GM12873 (cell line): ENCODE results near the gene FBXW4.

ENCODE experiments used
- TF ChIP-seq, protein P1 (sequence below): IDR thresholded peaks from 2 replicates; pipeline ENCODE4 v1.5.1; 2012; ENCODE audit warnings: low read depth, mild to moderate bottlenecking, moderate library complexity, low read length, control low read depth; ENCODE audit not compliant: insufficient read depth; ENCODE audit errors: missing control alignments

Gene FBXW4

DNA sequence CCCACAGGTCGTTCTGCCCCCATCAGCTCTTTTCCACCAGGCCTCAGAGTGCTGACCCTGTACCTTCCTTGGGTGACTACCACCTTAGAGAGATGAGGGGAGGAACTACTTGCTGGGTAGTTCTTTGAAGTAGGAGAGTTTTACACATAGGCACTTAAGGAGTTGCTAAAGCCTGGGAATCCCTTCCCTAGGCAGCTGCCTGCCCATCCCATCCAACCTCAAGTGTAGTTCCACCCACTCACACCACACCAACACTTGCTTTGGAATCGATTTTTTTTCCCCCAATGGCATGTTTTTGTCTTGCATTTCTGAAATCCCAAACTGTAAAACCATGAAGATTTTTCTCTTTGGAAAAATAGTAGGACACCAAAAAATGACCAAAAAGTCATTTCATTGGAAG lies 47.7 kb downstream of the FBXW4 start:
- TF ChIP-seq, protein P1, sequence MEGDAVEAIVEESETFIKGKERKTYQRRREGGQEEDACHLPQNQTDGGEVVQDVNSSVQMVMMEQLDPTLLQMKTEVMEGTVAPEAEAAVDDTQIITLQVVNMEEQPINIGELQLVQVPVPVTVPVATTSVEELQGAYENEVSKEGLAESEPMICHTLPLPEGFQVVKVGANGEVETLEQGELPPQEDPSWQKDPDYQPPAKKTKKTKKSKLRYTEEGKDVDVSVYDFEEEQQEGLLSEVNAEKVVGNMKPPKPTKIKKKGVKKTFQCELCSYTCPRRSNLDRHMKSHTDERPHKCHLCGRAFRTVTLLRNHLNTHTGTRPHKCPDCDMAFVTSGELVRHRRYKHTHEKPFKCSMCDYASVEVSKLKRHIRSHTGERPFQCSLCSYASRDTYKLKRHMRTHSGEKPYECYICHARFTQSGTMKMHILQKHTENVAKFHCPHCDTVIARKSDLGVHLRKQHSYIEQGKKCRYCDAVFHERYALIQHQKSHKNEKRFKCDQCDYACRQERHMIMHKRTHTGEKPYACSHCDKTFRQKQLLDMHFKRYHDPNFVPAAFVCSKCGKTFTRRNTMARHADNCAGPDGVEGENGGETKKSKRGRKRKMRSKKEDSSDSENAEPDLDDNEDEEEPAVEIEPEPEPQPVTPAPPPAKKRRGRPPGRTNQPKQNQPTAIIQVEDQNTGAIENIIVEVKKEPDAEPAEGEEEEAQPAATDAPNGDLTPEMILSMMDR = no peak

- TF ChIP-seq, protein P1 = no peak
Observed at GRCh38 chr10:101646364-101646763, 48.6 kb downstream of the FBXW4 start.

DNA sequence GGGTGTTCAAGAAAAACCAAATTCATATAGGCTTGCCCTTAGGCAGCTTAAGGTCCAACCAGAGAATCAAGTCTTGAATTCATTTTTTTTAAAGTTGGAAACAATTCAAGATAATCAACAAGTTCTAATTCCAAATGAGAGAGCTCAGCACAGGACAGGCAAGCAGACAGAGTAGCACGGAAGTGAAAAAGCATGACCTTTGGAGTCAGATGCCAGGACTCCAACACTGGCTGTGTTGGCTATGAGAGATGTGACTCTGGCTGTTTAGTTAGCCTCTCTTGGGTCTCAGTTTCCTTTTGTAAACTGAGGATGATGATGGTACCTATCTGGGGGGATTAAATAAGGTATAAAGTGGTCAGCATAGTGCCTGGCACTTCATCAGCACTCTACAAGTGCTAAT lies 49.3 kb downstream of the FBXW4 start:
- TF ChIP-seq, protein P1 = no peak

DNA sequence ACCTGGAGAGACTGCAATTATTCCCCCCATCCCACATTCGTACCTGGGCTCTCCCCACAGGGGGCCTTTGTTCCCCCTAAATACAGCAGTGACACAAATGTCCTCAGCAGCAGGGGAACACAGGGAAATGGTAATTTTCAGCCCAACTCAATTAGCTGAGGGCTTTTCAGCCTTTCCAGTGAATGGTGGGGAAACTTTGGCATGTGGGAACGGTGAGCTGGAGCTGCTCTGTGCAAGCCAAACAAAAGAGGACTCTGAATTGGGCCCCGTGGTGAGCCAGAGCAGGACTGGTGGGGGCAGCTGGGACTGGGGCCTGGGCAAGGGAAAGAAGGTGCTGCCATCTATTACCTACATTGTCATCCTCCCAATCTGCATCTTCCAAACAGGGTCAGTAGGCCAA lies 51.0 kb downstream of the FBXW4 start:
- TF ChIP-seq, protein P1 = no peak

GRCh38 chr10:101643546-101643945 lies 51.4 kb downstream of the FBXW4 start:
- TF ChIP-seq, protein P1 = no peak

DNA sequence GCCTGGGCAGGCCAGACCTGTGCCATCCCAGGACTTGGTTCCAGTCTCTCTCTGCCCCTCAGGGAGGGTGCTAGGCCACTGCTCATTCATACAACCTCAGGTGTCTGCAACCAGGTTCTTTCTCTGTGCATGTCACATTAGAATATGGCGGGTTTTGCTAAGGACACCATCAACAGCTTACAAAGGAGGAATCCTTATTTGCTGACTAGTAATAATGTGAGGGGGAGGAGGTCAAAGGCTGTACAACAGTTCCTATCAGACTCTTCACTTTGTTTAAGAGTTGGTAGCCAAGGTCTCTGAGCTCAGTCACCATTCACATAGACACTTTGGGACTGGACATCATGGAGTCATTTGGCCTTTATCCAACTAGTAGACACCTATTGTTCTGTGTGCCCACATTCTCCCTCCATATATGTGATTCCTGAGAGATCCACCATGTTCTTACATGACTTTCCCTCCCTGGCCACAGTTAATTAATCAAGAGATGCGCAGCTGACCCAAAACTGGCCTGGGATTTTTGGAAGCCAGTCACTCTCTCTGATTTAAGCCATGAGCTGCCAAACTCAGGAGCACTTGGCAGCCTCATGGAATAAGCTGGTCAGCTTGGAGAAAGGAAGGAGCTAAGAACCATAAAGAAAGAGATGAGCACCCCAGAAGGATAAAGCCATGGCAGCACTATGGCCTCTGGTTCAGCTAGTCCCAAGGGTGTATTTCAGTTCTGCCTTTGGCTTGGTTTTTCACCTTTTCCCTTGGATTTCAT lies 55.6 kb downstream of the FBXW4 start:
- TF ChIP-seq, protein P1 = no peak

- TF ChIP-seq, protein P1 = no peak
Observed at GRCh38 chr10:101631821-101632475, 63.0 kb downstream of the FBXW4 start.
